Upper lobe of right lung (tissue), 1 donor: ENCODE data around the gene DNAH5. TPM values are rescaled to one million over a fixed set of nuclear protein-coding genes. Genes with fewer than 3 reads are reported as not detected.
"Not testable (repeated sequence)": the region's sequence is repeated elsewhere in the genome, so short reads cannot be mapped to it uniquely, and the experiment has no call there.

Experiments used
- ATAC-seq: fragments of 200-7000 bp; cut with Tn5 transposase; one replicate; pipeline ENCODE4 v1.9.1; 2020; ENCODE audit warnings: mild to moderate bottlenecking, moderate library complexity
- DNase-seq: peaks from one replicate; pipeline ENCODE4 v3.0.0-alpha.2; 2020
- H3K27ac ChIP-seq: fragments of 200-600 bp; one replicate; pipeline ENCODE4 v1.8.0; 2022
- H3K27me3 ChIP-seq: fragments of 200-600 bp; one replicate; pipeline ENCODE4 v1.8.0; 2022; ENCODE audit warnings: mild to moderate bottlenecking
- H3K36me3 ChIP-seq: fragments of 200-600 bp; one replicate; pipeline ENCODE4 v1.8.0; 2022
- H3K4me1 ChIP-seq: fragments of 200-600 bp; one replicate; pipeline ENCODE4 v1.8.0; 2022
- H3K4me3 ChIP-seq: fragments of 200-600 bp; one replicate; pipeline ENCODE4 v1.8.0; 2022; ENCODE audit warnings: mild to moderate bottlenecking
- H3K9me3 ChIP-seq: fragments of 200-600 bp; one replicate; pipeline ENCODE4 v1.8.0; 2022
- CTCF ChIP-seq: fragments of 200-600 bp; IDR thresholded peaks from one replicate; pipeline ENCODE4 v1.8.0; 2022; ENCODE audit warnings: antibody characterized with exemption
- intact Hi-C: fragments of 100-400 bp; cut with DNase I; formaldehyde crosslinking; loops from one replicate; pipeline ENCODE4 v1.11.0; 2022
- total RNA-seq: library from RNA; stranded (reverse); fragmentation: NEBNext Ultra II Directional; extraction: Animal tissue kit (Norgen Biotek cat#: 25700); gene quantifications from one replicate; pipeline ENCODE4 v1.2.1, GENCODE V29; 2021
- donor health status: DM: no; HTN: yes; CAD: no; lungs with severe emphysema.

The DNAH5 gene
- total RNA-seq, 1 donor from 2014 or later: 4.6 TPM

GRCh38 chr5:13989832-13990231, 45.3 kb upstream of the DNAH5 start:
- Histone ChIP-seq H3K27ac (no peak overlapping the region), H3K9me3 (no peaks in the 10 kb centered on the region), H3K36me3 (no peaks in the 10 kb centered on the region), H3K4me3 (no peak overlapping the region), H3K4me1 (peaks cover 6% of the 10 kb centered on the region), H3K27me3 (no peaks in the 10 kb centered on the region)
- DNase-seq (no peak), ATAC-seq (no peak)
- intact Hi-C loops: loop anchor here (10.0 kb wide), 1 partner anchor 275 kb away; no protein-coding TSS in a partner anchor
- no peak for TF ChIP-seq CTCF

GRCh38 chr5:13987843-13988464, 43.5 kb upstream of the DNAH5 start:
- intact Hi-C loops: no loop called here
- no peaks in the 10 kb centered on the region for H3K27me3 ChIP-seq
- no peaks in the 10 kb centered on the region for H3K36me3 ChIP-seq
- H3K27ac ChIP-seq: no peak overlapping the region
- H3K9me3 ChIP-seq: no peaks in the 10 kb centered on the region
- ATAC-seq (peak; percentile 81), DNase-seq (no peak)
- H3K4me3 ChIP-seq: no peak overlapping the region
- TF ChIP-seq CTCF: peak; percentile 81
- H3K4me1 ChIP-seq: peaks cover 6% of the 10 kb centered on the region

GRCh38 chr5:13985731-13986418, 41.4 kb upstream of the DNAH5 start:
- Histone ChIP-seq H3K36me3 (no peaks in the 10 kb centered on the region), H3K27ac (no peak overlapping the region), H3K27me3 (no peaks in the 10 kb centered on the region), H3K9me3 (no peaks in the 10 kb centered on the region), H3K4me1 (peaks cover 6% of the 10 kb centered on the region), H3K4me3 (no peak overlapping the region)
- intact Hi-C loops: no loop called here
- ATAC-seq: peak; percentile 52
- no peak for TF ChIP-seq CTCF
- no peak for DNase-seq

- intact Hi-C loops, H3K9me3 ChIP-seq, H3K36me3 ChIP-seq, ATAC-seq, H3K4me3 ChIP-seq, H3K4me1 ChIP-seq, H3K27me3 ChIP-seq, H3K27ac ChIP-seq, DNase-seq: not testable (repeated sequence)
Measured at GRCh38 chr5:13984888-13985287, 40.4 kb upstream of the DNAH5 start.

- peak; percentile 33 for TF ChIP-seq CTCF
- intact Hi-C loops: no loop called here
- no peak overlapping the region for H3K4me3 ChIP-seq
- H3K27ac ChIP-seq: no peak overlapping the region
- peak; percentile 76 for ATAC-seq
- no peak for DNase-seq
- H3K9me3 ChIP-seq: no peaks in the 10 kb centered on the region
- no peaks in the 10 kb centered on the region for H3K27me3 ChIP-seq
- no peaks in the 10 kb centered on the region for H3K36me3 ChIP-seq
- no peaks in the 10 kb centered on the region for H3K4me1 ChIP-seq
Measured at GRCh38 chr5:13976867-13977830, 32.7 kb upstream of the DNAH5 start.
